IMR-90 (cell line): ENCODE results near the gene MAGED2. TPM values are rescaled to one million over a fixed set of nuclear protein-coding genes. Genes with fewer than 3 reads are reported as not detected.
A peak's percentile ranks its signal among the peaks of the same experiment; 100 is the strongest.

Source experiments
- ATAC-seq: fragments of 200-7000 bp; cut with Tn5 transposase; 2 replicates; pipeline ENCODE4 v1.9.1; 2020; ENCODE audit warnings: low read depth, mild to moderate bottlenecking, moderate library complexity
- BruUV-seq: library from RNA; stranded (reverse); fragments of 400-500 nt; replicated peaks from 2 replicates; lab custom pipeline; 2021; lab: Mats Ljungman, UMichigan
- CTCF ChIA-PET: fragments of 300-600 bp; formaldehyde crosslinking; extraction: SDS; loops from one replicate; lab custom pipeline; 2021; ENCODE audit warnings: antibody characterized with exemption; lab: Yijun Ruan, JAX
- POLR2A ChIA-PET: fragments of 300-600 bp; sonication (Branson Sonifier 250); formaldehyde crosslinking; loops from one replicate; lab custom pipeline; 2022; ENCODE audit warnings: antibody characterized with exemption; ENCODE audit not compliant: unreplicated experiment; lab: Charles Lee
- DNase-seq: peaks from one replicate; pipeline ENCODE4 v3.0.0; 2013
- H2AFZ ChIP-seq: replicated peaks from 2 replicates; pipeline ENCODE3; 2013; ENCODE audit warnings: low read length, mild to moderate bottlenecking; ENCODE audit not compliant: poor library complexity
- H2AK5ac ChIP-seq: 2 replicates; pipeline ENCODE4 v1.6.1; 2013; ENCODE audit warnings: low read depth, low read length, inconsistent platforms
- H2AK9ac ChIP-seq: replicated peaks from 2 replicates; pipeline ENCODE3; 2013; ENCODE audit warnings: mild to moderate bottlenecking, low read depth, low read length, moderate library complexity; ENCODE audit not compliant: poor library complexity
- H2BK120ac ChIP-seq: 2 replicates; pipeline ENCODE4 v1.6.1; 2013; ENCODE audit warnings: low read depth, low read length, inconsistent platforms
- H2BK15ac ChIP-seq: 3 replicates; pipeline ENCODE4 v1.6.1; 2013; ENCODE audit warnings: low read depth, low read length, inconsistent platforms
- H2BK20ac ChIP-seq: 2 replicates; pipeline ENCODE4 v1.6.1; 2013; ENCODE audit warnings: low read depth, mild to moderate bottlenecking, inconsistent platforms, low read length, moderate library complexity
- H2BK5ac ChIP-seq: 2 replicates; pipeline ENCODE4 v1.6.1; 2013; ENCODE audit warnings: mild to moderate bottlenecking, low read depth, low read length, inconsistent platforms; ENCODE audit not compliant: poor library complexity, severe bottlenecking
- H3K14ac ChIP-seq: replicated peaks from 2 replicates; pipeline ENCODE4 v1.6.1; 2013; ENCODE audit warnings: low read depth, low read length, inconsistent platforms
- H3K18ac ChIP-seq: 2 replicates; pipeline ENCODE4 v1.6.1; 2013; ENCODE audit warnings: low read depth, low read length, control low read depth
- H3K23ac ChIP-seq: 2 replicates; pipeline ENCODE4 v1.6.1; 2013; ENCODE audit warnings: low read depth, low read length, inconsistent platforms
- H3K27ac ChIP-seq: 2 replicates; pipeline ENCODE4 v1.5.1; 2013; ENCODE audit warnings: mild to moderate bottlenecking, control low read depth, low read length; ENCODE audit not compliant: insufficient read depth
- H3K27me3 ChIP-seq: 2 replicates; pipeline ENCODE4 v1.6.1; 2013; ENCODE audit warnings: low read length; ENCODE audit not compliant: control insufficient read depth, insufficient read depth
- H3K36me3 ChIP-seq: 2 replicates; pipeline ENCODE4 v1.6.1; 2013; ENCODE audit warnings: low read length, mixed read lengths; ENCODE audit not compliant: control insufficient read depth, insufficient read depth
- H3K4ac ChIP-seq: 2 replicates; pipeline ENCODE4 v1.6.1; 2013; ENCODE audit warnings: low read depth, low read length, inconsistent platforms
- H3K4me1 ChIP-seq: 2 replicates; pipeline ENCODE4 v1.6.1; 2013; ENCODE audit warnings: low read length, mixed read lengths; ENCODE audit not compliant: control insufficient read depth, insufficient read depth
- H3K4me2 ChIP-seq: 2 replicates; pipeline ENCODE4 v1.6.1; 2013; ENCODE audit warnings: low read depth, mild to moderate bottlenecking, control low read depth, low read length, moderate library complexity
- H3K4me3 ChIP-seq: 2 replicates; pipeline ENCODE4 v1.5.1; 2013; ENCODE audit warnings: low read depth, mild to moderate bottlenecking, control low read depth, low read length, moderate library complexity; ENCODE audit not compliant: insufficient read depth
- H3K56ac ChIP-seq: 2 replicates; pipeline ENCODE4 v1.6.1; 2013; ENCODE audit warnings: low read length, inconsistent platforms; ENCODE audit not compliant: insufficient read depth; ENCODE audit errors: extremely low read depth
- H3K79me1 ChIP-seq, 2 experiments: 2 replicates each; pipeline ENCODE4 v1.6.1; 2013; ENCODE audit warnings: low read length in 2 of 2, inconsistent platforms in 1 of 2, low read depth in 1 of 2
- H3K9ac ChIP-seq: 2 replicates; pipeline ENCODE4 v1.6.1; 2013; ENCODE audit warnings: low read depth, low read length, control low read depth
- H3K9me1 ChIP-seq: 2 replicates; pipeline ENCODE4 v1.6.1; 2013; ENCODE audit warnings: low read length, inconsistent platforms; ENCODE audit not compliant: insufficient read depth
- H3K9me3 ChIP-seq: 2 replicates; pipeline ENCODE4 v1.6.1; 2013; ENCODE audit warnings: low read length; ENCODE audit not compliant: control insufficient read depth, insufficient read depth
- H4K20me1 ChIP-seq: 2 replicates; pipeline ENCODE4 v1.6.1; 2013; ENCODE audit warnings: low read length, inconsistent platforms; ENCODE audit not compliant: insufficient read depth
- H4K5ac ChIP-seq: 2 replicates; pipeline ENCODE4 v1.6.1; 2013; ENCODE audit warnings: mild to moderate bottlenecking, low read depth, low read length, control low read depth
- H4K8ac ChIP-seq, 2 experiments: 2 replicates each; pipeline ENCODE4 v1.6.1; 2013; ENCODE audit warnings: low read depth in 2 of 2, low read length in 2 of 2, control low read depth in 1 of 2, inconsistent platforms in 1 of 2
- H4K91ac ChIP-seq: 2 replicates; pipeline ENCODE4 v1.6.1; 2013; ENCODE audit warnings: low read depth, low read length, inconsistent platforms; ENCODE audit not compliant: insufficient read depth
- BHLHE40 ChIP-seq: fragments of 150-350 bp; IDR thresholded peaks from 2 replicates; pipeline ENCODE4 v1.6.1; 2016; ENCODE audit warnings: mild to moderate bottlenecking, low read depth, low read length
- CEBPB ChIP-seq: IDR thresholded peaks from 2 replicates; pipeline ENCODE4 v1.6.1; 2012; ENCODE audit warnings: low read depth, low read length, improper control_type of control experiment
- CHD1 ChIP-seq: IDR thresholded peaks from 2 replicates; pipeline ENCODE4 v1.6.1; 2012; ENCODE audit warnings: low read depth, low read length, improper control_type of control experiment
- CTCF ChIP-seq: conservative IDR thresholded peaks from 2 replicates; pipeline ENCODE4 v1.5.1; 2012; ENCODE audit warnings: mild to moderate bottlenecking, low read depth, low read length, improper control_type of control experiment
- ELK1 ChIP-seq: fragments of 150-350 bp; IDR thresholded peaks from 2 replicates; pipeline ENCODE4 v1.6.1; 2016; ENCODE audit warnings: low read depth, mild to moderate bottlenecking, low read length, moderate library complexity, borderline replicate concordance
- FOS ChIP-seq: fragments of 150-350 bp; IDR thresholded peaks from 2 replicates; pipeline ENCODE4 v1.6.1; 2016; ENCODE audit warnings: low read depth, low read length
- MAFK ChIP-seq: IDR thresholded peaks from 2 replicates; pipeline ENCODE4 v1.6.1; 2012; ENCODE audit warnings: low read depth, low read length, improper control_type of control experiment
- MAZ ChIP-seq: IDR thresholded peaks from 2 replicates; pipeline ENCODE4 v1.6.1; 2012; ENCODE audit warnings: low read depth, mild to moderate bottlenecking, low read length, improper control_type of control experiment, moderate library complexity, borderline replicate concordance
- NFE2L2 ChIP-seq: fragments of 150-350 bp; IDR thresholded peaks from 2 replicates; pipeline ENCODE4 v1.6.1; 2016; ENCODE audit warnings: low read depth, mild to moderate bottlenecking, low read length
- POLR2A ChIP-seq: IDR thresholded peaks from 2 replicates; pipeline ENCODE4 v1.6.1; 2012; ENCODE audit warnings: mild to moderate bottlenecking, low read depth, low read length
- RAD21 ChIP-seq: IDR thresholded peaks from 2 replicates; pipeline ENCODE4 v1.6.1; 2012; ENCODE audit warnings: low read length, improper control_type of control experiment
- RCOR1 ChIP-seq: IDR thresholded peaks from 2 replicates; pipeline ENCODE4 v1.6.1; 2012; ENCODE audit warnings: mild to moderate bottlenecking, low read length, improper control_type of control experiment; ENCODE audit not compliant: insufficient replicate concordance
- SMC3 ChIP-seq: fragments of 150-350 bp; IDR thresholded peaks from 2 replicates; pipeline ENCODE4 v1.6.1; 2016; ENCODE audit warnings: low read depth, mild to moderate bottlenecking, antibody characterized with exemption, low read length, moderate library complexity
- WGBS, 2 experiments: methylation state at CpG; one replicate each; pipeline versions ENCODE4 v1.1.5 to v1.1.7; 2013; ENCODE audit warnings: missing lambda C conversion rate in 2 of 2; ENCODE audit not compliant: insufficient read length in 1 of 2; ENCODE audit errors: extremely low coverage in 2 of 2; 5-methylcytosine and 5-hydroxymethylcytosine counted together
- dilution Hi-C: fragments of 300-500 bp; cut with HindIII; formaldehyde crosslinking; loops from one replicate; pipeline ENCODE4 v1.14.3; 2018; ENCODE audit warnings: low sequenced_read_pairs; ENCODE audit not compliant: unreplicated experiment
- in situ Hi-C: fragments of 300-500 bp; cut with MboI; formaldehyde crosslinking; loops from 3 replicates; pipeline ENCODE4 v1.14.3; 2019; ENCODE audit warnings: low sequenced_read_pairs, inconsistent platforms, mixed read lengths
- intact Hi-C: fragments of 100-400 bp; cut with micrococcal nuclease; formaldehyde crosslinking; loops from 2 replicates; pipeline ENCODE4 v1.10.0; 2022
- polyA plus RNA-seq, 3 experiments: library from polyadenylated mRNA; depleted of rRNA; stranded (reverse); fragments of >200 nt; gene quantifications; 2 replicates each; pipeline ENCODE4 v1.2.3, GENCODE V29; 2012; ENCODE audit warnings: low replicate concordance in 1 of 3
- total RNA-seq: library from RNA; depleted of rRNA; stranded (reverse); fragments of >200 nt; gene quantifications from 2 replicates; pipeline ENCODE4 v1.2.3, GENCODE V29; 2012

Gene MAGED2
- total and polyA plus RNA-seq, 2 of the 4 experiments (the other 2 are of a cell fraction): 301 to 341 TPM

- Histone ChIP-seq H4K20me1 (peaks cover 12% of the 10 kb centered on the region; the same call in 1 of the 2 replicates), H3K23ac (no peak overlapping the region), H3K9me1 (peaks cover 3% of the 10 kb centered on the region; the same call in 1 of the 2 replicates), H3K36me3 (peaks cover 27% of the 10 kb centered on the region), H2BK15ac (no peak overlapping the region), H2AFZ (no peak overlapping the region), H4K91ac (no peak overlapping the region), H3K4ac (no peak overlapping the region), H4K8ac (no peak overlapping the region), H2BK20ac (no peak overlapping the region), H3K18ac (no peak overlapping the region), H3K4me1 (no peaks in the 10 kb centered on the region), H3K4me3 (no peak overlapping the region), H2BK120ac (no peak overlapping the region), H2BK5ac (no peak overlapping the region), H3K56ac (no peak overlapping the region), H3K9me3 (no peaks in the 10 kb centered on the region), H3K4me2 (no peak overlapping the region), H4K5ac (no peak overlapping the region), H2AK5ac (no peak overlapping the region), H3K27ac (no peak overlapping the region), H2AK9ac (no peak overlapping the region), H3K27me3 (no peaks in the 10 kb centered on the region), H3K9ac (no peak overlapping the region), H3K14ac (no peak overlapping the region), H3K79me1 (peaks cover 5 to 9% of the 10 kb centered on the region in 2 experiments; a peak in 3 of 4 replicates)
- POLR2A ChIA-PET: no interaction called here
- BruUV-seq: no TSS peak
- WGBS, 2 experiments: no CpG with 5 or more reads among the region's 7 CpGs
- DNase-seq (no peak), ATAC-seq (peak; percentile 24)
- TF ChIP-seq CEBPB (no peak), MAFK (no peak), NFE2L2 (no peak), RCOR1 (no peak), FOS (no peak), RAD21 (no peak), CTCF (no peak), CHD1 (no peak), SMC3 (no peak), MAZ (no peak), ELK1 (no peak), BHLHE40 (no peak), POLR2A (no peak)
- in situ Hi-C loops (no loop called here), intact Hi-C loops (no loop called here), dilution Hi-C loops (no loop called here)
- CTCF ChIA-PET: no interaction called here
These were observed 9.8 kb downstream of the MAGED2 start for GRCh38 chrX:54817220-54817820.
